SK-N-DZ (cell line): ENCODE measurements around the gene GRHPR.
"Not testable (repeated sequence)": the region's sequence is repeated elsewhere in the genome, so short reads cannot be mapped to it uniquely, and the experiment has no call there.

ENCODE experiments used
- DNase-seq: peaks from one replicate; pipeline ENCODE4 v3.0.0-alpha.2; 2015; ENCODE audit warnings: low spot score

The GRHPR gene

DNA sequence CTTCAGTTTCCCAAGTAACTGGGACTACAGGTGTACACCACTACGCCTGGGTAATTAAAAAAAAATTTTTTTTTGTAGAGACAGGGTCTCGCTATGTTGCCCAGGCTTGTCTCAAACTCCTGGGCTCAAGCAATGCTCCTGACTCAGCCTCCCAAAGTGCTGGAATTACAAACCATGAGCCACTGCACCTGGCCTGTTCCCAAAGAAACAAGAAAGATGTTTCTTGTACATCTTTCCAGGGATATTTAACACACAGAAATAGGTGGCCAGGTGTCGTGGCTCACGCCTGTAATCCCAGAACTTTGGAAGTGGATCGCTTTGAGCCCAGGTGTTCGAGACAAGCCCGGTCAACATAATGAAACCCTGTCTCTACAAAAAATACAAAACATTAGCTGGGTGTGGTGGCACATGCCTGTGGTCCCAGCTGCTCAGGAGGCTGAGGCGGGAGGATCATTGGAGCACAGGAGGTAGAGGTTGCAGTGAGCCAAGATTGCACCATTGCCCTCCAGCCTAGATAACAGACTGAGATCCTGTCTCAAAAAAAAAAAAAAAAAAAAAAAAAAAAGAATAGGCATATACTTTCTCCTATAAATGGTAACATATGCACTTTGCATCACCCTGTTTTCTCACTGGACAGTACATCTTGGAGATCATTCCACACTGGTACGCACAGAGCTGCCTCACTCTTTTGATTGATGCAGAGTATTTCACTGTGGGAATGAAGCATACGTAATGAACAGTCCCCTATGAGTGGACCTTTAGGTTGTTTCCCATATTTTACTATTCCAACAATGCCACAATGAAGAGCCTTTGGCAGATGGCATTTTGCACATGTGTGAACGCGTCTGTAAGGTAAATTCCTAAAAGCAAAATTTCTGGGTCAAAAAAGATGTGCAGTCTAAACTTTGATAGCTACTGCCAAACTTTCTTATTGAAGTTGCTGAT lies 2.0 kb upstream of the GRHPR start:
- no peak for DNase-seq

DNA sequence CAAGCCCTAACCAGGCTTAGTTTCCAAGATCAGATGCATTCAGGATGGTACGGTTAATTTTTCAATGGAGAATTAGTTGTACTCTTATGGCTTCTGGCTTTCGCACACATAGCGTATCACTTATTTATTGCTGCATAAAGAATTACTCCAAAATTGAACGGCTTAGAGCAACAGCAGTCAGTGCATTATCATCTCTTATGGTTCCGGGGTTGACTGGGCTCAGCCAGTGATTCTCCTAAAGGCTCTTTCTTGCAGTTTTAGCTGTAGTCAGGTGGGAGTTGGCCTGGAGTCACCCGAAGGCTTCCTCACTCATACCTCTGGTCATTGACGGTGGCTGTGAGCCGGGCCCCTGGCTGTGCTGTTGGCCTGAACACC lies 595 bp upstream of the GRHPR start:
- DNase-seq, result no peak

DNA sequence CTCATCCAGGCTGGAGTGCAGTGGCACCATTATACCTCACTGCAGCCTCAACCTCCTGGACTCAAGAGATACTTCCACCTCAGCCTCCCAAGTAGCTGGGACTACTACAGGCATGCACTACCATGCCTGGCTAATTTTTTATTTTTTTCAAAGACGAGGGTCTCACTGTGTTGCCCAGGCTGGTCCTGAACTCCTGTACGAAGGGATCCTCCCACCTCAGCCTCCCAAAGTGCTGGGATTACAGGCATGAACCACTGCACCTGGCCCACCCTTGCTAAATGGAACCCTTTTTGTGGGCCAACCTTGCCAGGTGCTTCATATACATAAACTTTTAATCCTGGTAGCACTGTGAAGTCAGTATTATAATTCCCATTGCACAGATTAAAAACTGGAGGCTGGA lies 1.0 kb downstream of the GRHPR start:
- DNase-seq, result no peak

DNA sequence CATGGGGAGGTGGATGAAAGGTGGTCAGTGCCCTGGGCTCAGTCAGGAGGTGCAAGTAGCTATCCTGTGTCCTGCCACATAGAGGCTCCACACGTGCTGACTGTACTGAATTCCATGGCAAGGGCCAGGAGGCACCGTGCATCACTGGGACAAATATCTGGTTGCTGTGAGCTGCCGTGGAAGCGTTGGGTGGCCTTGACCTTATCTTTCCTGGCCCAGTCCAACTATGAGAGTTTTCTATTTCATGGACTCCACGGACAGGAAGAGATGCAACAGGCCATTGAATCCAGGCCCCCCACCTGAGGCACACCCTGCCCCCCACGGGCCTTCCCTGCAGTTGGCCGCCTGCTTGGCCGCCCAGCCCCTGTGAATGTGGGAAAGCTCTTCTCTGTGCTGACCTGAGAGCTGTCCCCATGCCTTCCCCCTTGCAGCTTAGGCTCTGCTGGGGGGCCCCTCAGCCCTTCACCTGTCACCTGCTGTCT lies 1.7 kb downstream of the GRHPR start:
- no peak for DNase-seq

DNA sequence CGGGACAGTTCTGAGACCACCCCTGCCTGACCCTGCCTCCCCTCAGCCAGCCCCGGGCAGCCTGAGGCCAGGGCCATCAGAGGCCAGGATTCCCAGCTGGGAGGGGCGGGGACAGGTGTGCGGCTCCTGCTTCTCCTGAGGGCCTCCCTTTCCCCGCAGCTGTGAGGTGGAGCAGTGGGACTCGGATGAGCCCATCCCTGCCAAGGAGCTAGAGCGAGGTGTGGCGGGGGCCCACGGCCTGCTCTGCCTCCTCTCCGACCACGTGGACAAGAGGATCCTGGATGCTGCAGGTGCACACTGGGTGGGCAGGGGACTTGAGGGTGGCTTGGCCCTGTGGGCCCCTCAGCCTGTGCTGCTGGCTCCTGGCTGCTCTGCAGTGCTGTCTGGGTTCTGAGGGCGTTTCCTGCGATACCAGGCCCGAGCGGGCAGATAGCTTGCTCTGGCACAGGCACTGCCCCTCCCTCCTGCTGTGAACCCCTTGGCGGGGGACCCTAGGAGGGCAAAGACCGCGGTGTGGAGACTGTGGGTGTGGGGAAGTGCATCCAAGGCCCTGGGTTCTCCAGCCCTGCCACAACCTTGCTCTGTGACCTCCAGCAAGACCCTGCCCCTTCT lies 2.3 kb downstream of the GRHPR start:
- no peak for DNase-seq

DNA sequence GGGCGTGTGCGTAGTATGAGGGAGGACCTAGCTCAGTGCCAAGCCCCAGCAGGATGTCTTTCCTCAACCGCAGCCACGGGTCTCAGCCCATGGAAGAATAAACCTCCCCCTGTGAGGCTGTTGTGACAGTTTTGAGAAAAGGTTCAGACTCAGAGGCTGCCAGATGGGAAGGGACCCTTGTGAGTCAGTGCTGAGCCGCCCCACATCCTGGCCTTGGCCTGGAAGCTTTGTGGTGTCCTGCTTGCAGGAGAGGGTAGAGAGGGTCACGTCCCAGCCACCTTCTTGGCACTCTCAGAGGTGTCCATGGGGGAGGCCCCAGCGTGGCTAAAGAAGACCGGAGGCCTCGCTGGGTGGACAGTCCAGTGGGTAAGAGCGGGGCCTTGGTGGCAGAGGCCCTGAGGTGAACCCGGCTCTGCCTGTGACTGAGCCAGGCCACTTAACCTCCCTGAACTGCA lies 2.8 kb downstream of the GRHPR start:
- DNase-seq, result no peak

DNA sequence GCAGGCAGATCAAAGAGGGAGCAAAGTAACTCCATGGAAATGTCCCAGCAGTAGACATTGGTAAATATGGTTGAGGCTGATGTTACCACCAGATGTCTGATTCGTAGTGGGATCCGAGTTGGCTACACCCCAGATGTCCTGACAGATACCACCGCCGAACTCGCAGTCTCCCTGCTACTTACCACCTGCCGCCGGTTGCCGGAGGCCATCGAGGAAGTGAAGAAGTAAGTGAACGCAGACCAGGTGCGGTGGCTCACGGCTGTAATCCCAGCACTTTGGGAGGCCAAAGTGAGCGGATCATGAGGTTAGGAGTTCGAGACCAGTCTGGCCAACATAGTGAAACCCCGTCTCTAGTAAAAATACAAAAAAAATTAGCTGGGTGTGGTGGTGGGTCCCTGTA lies 3.9 kb downstream of the GRHPR start:
- DNase-seq, result not testable (repeated sequence)

DNA sequence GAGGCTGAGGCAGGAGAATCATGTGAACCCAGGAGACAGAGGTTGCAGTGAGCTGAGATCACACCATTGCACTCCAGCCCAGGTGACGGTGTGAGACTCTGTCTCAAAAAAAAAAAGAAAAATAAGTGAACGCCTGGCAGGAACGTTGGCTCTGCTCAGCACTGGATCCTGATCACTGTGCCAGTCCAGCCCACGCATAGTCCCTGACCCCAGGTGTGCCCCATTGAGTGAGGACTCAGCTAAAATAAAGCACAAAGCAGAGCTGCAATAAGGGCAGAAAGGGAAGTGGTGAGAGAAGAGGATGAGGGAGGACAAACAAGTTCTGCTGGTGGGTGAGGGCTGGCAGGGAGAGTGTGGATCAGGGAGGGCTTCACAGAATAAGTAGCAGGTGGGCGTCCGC lies 4.3 kb downstream of the GRHPR start:
- DNase-seq, result no peak

DNA sequence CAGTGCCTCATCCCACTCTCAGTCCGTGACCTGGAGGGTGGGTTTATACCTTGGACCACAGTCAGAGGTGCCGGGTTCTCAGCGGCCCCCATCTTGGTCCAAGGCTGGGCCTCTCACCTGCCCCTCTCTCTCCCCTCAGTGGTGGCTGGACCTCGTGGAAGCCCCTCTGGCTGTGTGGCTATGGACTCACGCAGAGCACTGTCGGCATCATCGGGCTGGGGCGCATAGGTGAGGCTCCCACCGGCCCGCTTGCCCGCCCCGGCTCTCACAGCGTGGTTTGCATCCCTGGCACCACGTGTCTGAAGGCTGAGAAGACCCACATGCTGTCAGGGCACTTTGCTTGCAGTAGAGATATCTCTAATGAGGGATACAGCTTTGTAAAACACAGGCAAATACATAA lies 5.8 kb downstream of the GRHPR start:
- no peak for DNase-seq

DNA sequence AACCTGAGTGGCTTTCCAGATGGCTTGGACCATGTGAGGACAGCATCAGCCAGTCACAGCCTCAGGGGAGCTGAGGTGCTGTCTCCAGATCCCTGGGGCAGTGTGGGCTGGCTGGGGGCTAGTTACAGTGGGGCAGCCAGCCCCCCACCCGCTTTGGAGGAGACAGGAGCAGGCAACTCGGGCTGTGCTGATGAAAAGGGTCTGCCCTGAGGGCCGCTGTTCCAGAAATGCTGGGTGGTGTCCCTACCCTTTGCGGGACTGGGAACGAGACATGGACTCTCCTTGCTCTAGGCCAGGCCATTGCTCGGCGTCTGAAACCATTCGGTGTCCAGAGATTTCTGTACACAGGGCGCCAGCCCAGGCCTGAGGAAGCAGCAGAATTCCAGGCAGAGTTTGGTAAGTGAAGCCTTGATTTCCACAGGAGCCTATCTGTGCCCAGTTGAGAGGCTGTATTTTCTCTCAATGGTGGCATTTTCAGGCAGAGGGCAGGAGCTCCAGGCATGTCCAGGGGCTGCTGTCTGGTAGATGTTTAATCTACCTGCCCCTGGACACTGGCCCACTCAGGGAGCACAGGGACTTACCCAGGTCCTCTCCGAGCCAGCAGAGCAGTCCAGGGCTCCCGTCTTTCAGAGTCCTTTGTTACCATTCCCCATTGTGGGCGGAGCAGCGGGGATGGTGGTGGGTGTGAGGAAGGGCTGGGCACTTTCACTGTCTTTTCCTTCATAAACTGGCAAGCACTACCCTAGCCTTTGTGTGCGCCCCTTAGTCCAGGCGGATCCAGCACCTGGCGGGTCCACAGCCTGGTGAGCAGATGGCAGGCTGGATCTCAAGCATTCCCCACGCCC lies 7.2 kb downstream of the GRHPR start:
- DNase-seq, result no peak

DNA sequence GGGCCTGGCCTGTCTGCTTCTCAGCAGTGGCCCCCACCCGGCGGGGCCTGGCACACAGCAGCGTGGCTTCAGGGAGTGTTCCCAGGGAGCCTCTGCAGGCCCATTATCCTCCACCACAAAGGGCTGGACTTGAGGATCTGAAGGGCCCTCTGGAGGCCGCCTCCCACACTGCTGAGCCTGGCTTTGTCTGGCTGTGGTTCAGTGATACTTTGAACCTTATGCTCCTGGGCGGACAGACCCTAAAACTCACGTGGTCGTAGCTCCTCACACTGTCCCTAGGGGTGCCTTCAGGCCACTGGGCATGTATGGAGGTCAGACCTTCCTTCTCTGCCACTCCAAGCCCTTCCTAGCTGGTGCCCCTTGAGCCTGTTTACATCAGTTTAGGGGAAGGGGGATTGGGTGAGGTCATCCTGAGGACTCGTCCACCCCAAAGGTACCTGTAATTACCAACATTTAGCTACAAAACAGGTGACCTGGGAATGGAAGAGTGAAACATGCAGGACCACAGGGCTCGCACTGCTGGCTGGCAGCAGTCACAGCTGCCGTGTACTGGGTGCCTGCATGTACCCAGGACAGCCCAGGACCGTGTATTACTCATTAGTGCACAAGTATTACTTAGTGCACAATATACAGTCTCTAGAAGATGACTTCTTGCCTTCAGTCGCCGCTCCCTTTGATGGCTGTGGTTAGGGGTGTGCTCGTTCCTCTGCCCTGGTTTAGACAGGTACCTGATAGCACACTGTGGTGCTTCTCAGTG lies 8.5 kb downstream of the GRHPR start:
- DNase-seq, result no peak

DNA sequence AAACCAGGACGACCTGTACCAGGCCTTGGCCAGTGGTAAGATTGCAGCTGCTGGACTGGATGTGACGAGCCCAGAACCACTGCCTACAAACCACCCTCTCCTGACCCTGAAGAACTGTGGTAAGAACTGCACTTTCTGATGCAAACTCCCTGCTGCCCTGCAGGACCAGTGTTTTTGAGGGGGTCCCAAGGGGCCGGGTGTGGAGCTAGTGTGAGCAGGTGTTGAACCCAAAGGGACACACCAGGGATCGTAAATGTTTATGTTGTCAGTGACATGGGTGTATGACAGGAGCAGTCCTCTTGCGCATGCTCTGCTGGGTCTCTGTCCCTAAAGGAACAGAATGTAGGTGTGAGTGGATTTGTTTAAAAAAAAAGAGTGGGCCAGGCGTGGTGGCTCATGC lies 9.5 kb downstream of the GRHPR start:
- DNase-seq, result no peak

DNA sequence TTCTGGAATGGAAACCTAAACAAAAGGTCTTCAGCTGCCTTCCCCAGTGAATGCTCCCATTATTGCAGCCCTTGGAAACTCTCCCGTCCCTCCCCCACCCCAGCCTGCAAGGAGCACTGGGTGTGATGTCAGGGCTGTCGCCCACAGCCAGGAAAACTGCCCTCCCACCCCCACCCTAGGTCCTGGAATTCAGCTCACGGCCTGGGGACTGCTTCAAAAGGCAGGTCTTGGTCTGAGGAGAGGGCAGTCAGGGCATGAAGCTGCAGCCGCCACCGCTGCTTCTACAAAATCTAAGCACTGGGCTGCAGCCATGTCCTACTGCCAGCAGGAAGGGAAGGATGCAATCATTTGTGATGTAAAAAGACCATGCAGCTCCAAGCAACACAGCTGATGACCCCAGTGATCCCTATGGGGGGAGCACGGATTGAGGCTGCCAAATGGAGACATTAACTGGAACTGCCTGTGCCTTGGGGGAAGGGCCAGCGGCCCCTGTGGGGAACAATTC lies 11.4 kb downstream of the GRHPR start:
- DNase-seq, result no peak

DNA sequence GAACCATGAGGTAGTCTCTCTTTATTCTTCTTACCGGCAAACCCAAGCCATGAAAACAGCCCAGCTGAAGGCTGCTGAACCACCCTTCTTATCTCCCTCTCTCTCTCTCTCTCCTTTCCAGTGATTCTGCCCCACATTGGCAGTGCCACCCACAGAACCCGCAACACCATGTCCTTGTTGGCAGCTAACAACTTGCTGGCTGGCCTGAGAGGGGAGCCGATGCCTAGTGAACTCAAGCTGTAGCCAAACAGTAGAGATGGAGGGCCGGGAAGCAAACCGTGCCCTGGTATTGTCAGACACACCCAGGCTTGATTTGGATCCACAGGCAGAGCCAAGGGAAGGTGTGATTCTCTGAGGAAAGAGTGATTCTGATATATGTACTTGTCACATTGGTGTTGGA lies 14.0 kb downstream of the GRHPR start:
- no peak for DNase-seq

DNA sequence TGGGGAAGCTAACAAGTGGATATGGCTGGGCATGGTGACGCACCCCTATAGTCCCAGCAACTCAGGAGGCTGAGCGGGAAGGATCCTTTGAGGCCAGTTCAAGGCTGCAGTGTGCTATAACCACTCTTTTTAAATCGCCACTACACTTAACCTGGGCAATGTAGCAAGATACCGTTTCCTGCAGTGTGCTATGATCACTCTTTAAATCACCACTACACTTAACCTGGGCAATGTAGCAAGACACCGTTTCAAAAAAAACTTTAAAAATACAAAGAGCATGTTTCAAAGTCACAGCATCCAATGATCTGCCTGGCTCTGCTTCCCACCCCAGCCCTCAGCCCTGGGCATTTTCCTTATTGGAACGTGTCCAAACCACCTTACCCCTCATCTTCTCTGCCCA lies 14.5 kb downstream of the GRHPR start:
- no peak for DNase-seq

DNA sequence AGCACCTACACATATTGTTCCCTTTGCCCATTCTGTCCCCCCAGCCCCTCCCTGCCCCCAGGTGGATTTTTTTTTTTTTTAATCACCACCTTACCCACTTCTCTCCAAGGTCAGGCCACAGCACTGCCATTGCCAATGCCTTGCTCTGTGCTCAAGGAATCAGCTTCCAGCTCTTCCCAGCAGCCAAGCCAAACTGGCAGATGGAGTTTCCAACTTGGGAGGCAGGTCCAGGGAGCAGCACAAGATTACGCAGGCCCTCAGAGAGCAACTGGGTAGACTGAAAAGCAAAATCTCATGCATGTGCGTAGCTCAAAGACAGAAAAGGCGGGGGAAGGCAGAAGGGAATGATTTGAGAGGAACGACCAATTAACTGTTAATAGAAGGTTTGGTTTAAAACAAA lies 15.1 kb downstream of the GRHPR start:
- no peak for DNase-seq

DNA sequence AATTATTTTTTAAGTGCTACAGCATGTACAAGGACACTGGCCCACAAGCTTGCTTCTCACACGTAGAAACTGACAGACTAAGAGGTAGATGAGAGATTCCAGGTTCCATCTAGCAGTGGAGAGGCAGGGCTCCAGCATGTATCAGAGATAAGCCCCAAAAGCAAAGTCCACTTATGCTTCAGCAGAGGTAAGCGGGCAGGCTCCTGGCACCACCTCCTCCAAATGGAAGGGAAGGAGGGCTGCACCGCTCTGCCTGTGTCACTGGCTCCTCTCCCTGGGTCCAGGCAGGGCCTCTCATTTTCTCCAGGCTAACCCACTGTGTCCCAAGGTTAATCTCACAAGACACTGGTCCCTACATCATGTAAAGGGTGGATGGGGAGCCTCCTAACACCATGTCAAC lies 15.9 kb downstream of the GRHPR start:
- no peak for DNase-seq

DNA sequence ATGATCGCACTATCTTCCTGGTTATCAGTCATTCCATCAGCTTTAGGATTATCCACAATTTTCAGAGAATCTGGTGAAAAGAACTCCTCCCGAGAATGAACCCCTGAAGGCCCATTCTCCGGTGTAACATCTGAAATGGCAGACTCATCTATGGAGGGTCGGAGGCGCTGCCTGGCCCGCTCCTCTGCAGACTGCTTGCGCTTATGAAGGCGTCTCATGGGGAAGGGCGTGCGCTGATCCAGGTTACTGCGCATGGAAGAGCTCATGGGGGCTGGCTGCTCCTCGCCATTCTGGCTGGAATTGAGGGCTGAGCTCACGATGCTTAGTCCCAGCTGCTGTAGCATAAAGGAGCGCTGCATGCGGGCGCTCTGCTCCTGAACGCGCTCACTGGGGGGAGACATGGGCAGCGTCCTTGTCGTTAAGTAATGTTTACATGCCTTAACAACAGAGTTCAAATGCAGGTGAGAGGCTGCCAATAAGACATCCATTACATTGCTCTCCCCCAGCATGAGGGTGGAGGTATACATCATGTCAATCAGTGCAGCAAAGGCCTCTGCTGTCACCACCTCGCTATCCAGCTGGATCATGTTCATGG lies 19.4 kb downstream of the GRHPR start:
- no peak for DNase-seq

DNA sequence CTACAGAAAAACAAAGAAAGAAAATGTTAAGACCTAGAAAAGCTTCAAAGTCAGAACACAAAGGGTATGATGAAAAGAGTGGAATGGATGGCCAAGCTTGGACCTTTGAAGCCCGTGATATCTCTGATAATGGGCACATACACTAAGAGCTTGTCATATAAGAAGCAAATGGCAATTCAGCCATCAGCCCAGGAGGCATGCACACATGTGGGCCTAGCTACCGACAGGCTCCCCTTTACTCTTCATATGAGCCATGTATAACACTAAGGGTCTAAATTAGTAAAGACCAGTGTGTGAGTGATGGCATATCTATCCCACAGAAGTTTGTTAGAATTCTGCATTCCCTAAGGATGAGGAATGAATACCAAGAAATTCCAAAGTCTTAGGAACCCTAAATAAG lies 20.1 kb downstream of the GRHPR start:
- DNase-seq, result no peak

DNA sequence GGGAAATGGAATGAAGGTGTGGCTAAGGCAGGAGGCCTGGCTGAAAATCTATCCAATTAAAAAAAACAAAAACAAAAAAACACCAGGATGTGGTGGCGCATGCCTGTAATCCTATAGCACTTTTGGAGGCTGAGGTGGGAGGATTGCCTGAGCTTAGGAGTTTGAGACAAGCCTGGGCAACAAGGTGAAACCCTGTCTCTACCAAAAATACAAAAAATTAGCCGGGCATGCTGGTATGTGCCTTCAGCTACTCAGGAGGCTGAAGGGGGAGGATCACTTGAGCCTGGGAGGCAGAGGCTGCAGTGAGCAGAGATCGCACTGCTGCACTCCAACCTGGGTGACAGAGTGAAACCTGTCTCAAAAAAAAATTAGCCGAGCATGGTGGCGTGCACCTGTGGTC lies 21.1 kb downstream of the GRHPR start:
- no peak for DNase-seq

DNA sequence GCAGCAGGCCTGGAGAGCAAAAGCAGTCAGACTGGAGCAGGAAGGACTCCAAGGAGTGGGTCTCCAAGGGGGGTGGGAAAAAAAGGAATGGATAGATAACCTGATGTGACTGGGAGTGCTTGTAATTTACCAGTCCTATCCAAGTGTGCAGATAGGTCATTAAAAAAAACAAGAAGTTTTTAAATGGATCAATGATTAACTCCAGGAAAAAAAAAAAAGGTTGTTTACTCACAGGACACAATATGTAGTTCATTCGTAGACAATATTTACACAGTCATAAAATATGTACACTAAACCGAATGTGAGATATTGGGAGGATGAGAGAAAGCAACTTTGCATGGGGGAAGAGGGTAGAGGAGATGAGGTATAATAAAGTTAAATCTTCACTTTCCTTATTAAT lies 22.4 kb downstream of the GRHPR start:
- DNase-seq, result no peak
